Neuronal stem cell (in vitro differentiated cells): ENCODE measurements around the gene BTBD1.
"Not testable (repeated sequence)": the region's sequence is repeated elsewhere in the genome, so short reads cannot be mapped to it uniquely, and the experiment has no call there.

Source experiments
- DNase-seq: peaks from one replicate; pipeline ENCODE4 v3.0.0-alpha.2; 2013; ENCODE audit warnings: low spot score
- H2AFZ ChIP-seq: one replicate; pipeline ENCODE4 v1.6.1; 2013; ENCODE audit warnings: mild to moderate bottlenecking, low read length, inconsistent platforms
- H2AK5ac ChIP-seq: 2 replicates; pipeline ENCODE4 v1.6.1; 2013; ENCODE audit warnings: low read depth, mild to moderate bottlenecking, inconsistent platforms, low read length, moderate library complexity, mixed read lengths
- H2BK120ac ChIP-seq: 2 replicates; pipeline ENCODE4 v1.6.1; 2013; ENCODE audit warnings: low read depth, mild to moderate bottlenecking, inconsistent platforms, low read length, moderate library complexity, mixed read lengths
- H2BK12ac ChIP-seq: one replicate; pipeline ENCODE4 v1.6.1; 2013; ENCODE audit warnings: low read length, inconsistent platforms
- H2BK15ac ChIP-seq: 2 replicates; pipeline ENCODE4 v1.6.1; 2013; ENCODE audit warnings: mild to moderate bottlenecking, low read length, inconsistent platforms, mixed read lengths
- H2BK5ac ChIP-seq: one replicate; pipeline ENCODE4 v1.6.1; 2013; ENCODE audit warnings: inconsistent platforms, mild to moderate bottlenecking, low read length, moderate library complexity
- H3K14ac ChIP-seq: one replicate; pipeline ENCODE4 v1.6.1; 2013; ENCODE audit warnings: low read length, inconsistent platforms
- H3K18ac ChIP-seq: 2 replicates; pipeline ENCODE4 v1.6.1; 2013; ENCODE audit warnings: low read length, inconsistent platforms
- H3K23ac ChIP-seq: 2 replicates; pipeline ENCODE4 v1.6.1; 2013; ENCODE audit warnings: low read depth, mild to moderate bottlenecking, mixed read lengths, low read length, inconsistent platforms; ENCODE audit not compliant: poor library complexity
- H3K27ac ChIP-seq: replicated peaks from 3 replicates; pipeline ENCODE4 v1.5.1; 2013; ENCODE audit warnings: low read length, inconsistent platforms
- H3K27me3 ChIP-seq, 3 experiments: 2 replicates each; pipeline ENCODE4 v1.6.1; 2013; ENCODE audit warnings: low read length in 3 of 3, mild to moderate bottlenecking in 2 of 3, inconsistent platforms in 1 of 3, low read depth in 1 of 3, mixed read lengths in 1 of 3, moderate library complexity in 1 of 3; ENCODE audit not compliant: control insufficient read depth in 3 of 3, insufficient read depth in 3 of 3
- H3K36me3 ChIP-seq, 2 donors: replicated peaks in 1 of 2; 2 replicates each; pipeline ENCODE4 v1.6.1; 2013; ENCODE audit warnings: low read length in 2 of 2; ENCODE audit not compliant: control insufficient read depth in 2 of 2, insufficient read depth in 2 of 2
- H3K4ac ChIP-seq: 2 replicates; pipeline ENCODE4 v1.6.1; 2013; ENCODE audit warnings: inconsistent platforms, mild to moderate bottlenecking, low read length, moderate library complexity
- H3K4me1 ChIP-seq, 2 donors: 1 replicate in 1 of 2; 2 replicates in 1 of 2; pipeline ENCODE4 v1.6.1; 2013; ENCODE audit warnings: low read length in 2 of 2, low read depth in 1 of 2; ENCODE audit not compliant: control insufficient read depth in 2 of 2, insufficient read depth in 1 of 2
- H3K4me2 ChIP-seq: one replicate; pipeline ENCODE4 v1.6.1; 2013; ENCODE audit warnings: mild to moderate bottlenecking, low read length, inconsistent platforms; ENCODE audit not compliant: insufficient read depth, poor library complexity, severe bottlenecking
- H3K4me3 ChIP-seq, 2 donors: 2 replicates each; pipeline ENCODE4 v1.5.1; 2013; ENCODE audit warnings: low read length in 2 of 2, mild to moderate bottlenecking in 2 of 2, inconsistent platforms in 1 of 2, moderate library complexity in 1 of 2
- H3K79me1 ChIP-seq: one replicate; pipeline ENCODE4 v1.6.1; 2013; ENCODE audit warnings: low read depth, mild to moderate bottlenecking, inconsistent platforms, low read length, moderate library complexity
- H3K9ac ChIP-seq: one replicate; pipeline ENCODE4 v1.6.1; 2013; ENCODE audit warnings: mild to moderate bottlenecking, low read depth, low read length, inconsistent platforms; ENCODE audit not compliant: poor library complexity
- H3K9me3 ChIP-seq, 2 donors: replicated peaks in 1 of 2; 2 replicates each; pipeline versions ENCODE3 to v1.6.1; 2013; ENCODE audit warnings: low read length in 2 of 2, mild to moderate bottlenecking in 2 of 2, inconsistent platforms in 1 of 2, low read depth in 1 of 2, mixed read lengths in 1 of 2, moderate library complexity in 1 of 2; ENCODE audit not compliant: control insufficient read depth in 2 of 2, insufficient read depth in 1 of 2
- H4K8ac ChIP-seq: one replicate; pipeline ENCODE4 v1.6.1; 2013; ENCODE audit warnings: low read depth, mild to moderate bottlenecking, inconsistent platforms, low read length, moderate library complexity
- H4K91ac ChIP-seq: one replicate; pipeline ENCODE4 v1.6.1; 2013; ENCODE audit warnings: low read length, low read depth, mild to moderate bottlenecking, inconsistent platforms; ENCODE audit not compliant: poor library complexity
- WGBS, 2 donors: extraction: QIAGEN DNeasy Blood & Tissue Kit; methylation state at CpG; one replicate each; pipeline ENCODE4 v1.1.7; 2013; ENCODE audit warnings: missing lambda C conversion rate in 2 of 2, mixed read lengths in 1 of 2; ENCODE audit not compliant: insufficient read length in 2 of 2, insufficient replicate concordance in 1 of 2; ENCODE audit errors: extremely low coverage in 2 of 2; 5-methylcytosine and 5-hydroxymethylcytosine counted together

BTBD1 gene

DNA sequence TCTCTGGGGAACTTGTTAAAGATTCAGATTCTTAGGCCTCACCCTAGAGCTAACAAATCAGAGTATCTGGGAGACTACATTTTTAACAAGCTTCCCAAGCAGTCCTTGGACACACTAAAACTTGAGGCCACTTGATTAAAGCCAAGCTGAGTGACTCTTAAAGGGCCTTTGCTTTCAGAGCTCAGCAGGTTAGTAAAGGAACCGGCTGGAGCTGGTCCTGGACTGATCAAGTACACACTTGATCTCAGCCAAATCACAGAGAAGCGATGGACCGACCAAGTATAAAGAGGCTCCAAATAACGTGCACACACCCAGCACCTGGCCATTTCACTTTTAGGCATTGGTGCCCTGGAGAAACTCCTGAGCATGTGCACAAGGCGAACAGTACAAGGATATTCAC is 27.5 kb upstream of the BTBD1 start:
- no peaks in the 10 kb centered on the region for H3K36me3 ChIP-seq
- H2AFZ ChIP-seq = peak overlapping the region; percentile 83
- no peak overlapping the region for H3K4ac ChIP-seq
- no peak overlapping the region for H3K18ac ChIP-seq
- H3K14ac ChIP-seq = no peak overlapping the region
- H3K4me2 ChIP-seq = no peak overlapping the region
- no peak overlapping the region for H3K27ac ChIP-seq
- no peak overlapping the region for H2BK5ac ChIP-seq
- H3K9ac ChIP-seq = no peak overlapping the region
- H3K27me3 ChIP-seq = no peaks in the 10 kb centered on the region
- no peaks in the 10 kb centered on the region for H3K79me1 ChIP-seq
- H3K4me1 ChIP-seq = peaks cover 1 to 5% of the 10 kb centered on the region in 2 donors
- no peak overlapping the region for H2AK5ac ChIP-seq
- H4K91ac ChIP-seq = no peak overlapping the region
- H2BK120ac ChIP-seq = no peak overlapping the region
- H3K4me3 ChIP-seq = no peak overlapping the region
- DNase-seq = no peak
- WGBS, 2 donors = no CpG with 5 or more reads among the region's 5 CpGs
- no peak overlapping the region for H3K23ac ChIP-seq
- H2BK12ac ChIP-seq = no peak overlapping the region
- H2BK15ac ChIP-seq = no peak overlapping the region
- peaks cover 0 to 3% of the 10 kb centered on the region in 2 donors for H3K9me3 ChIP-seq
- no peak overlapping the region for H4K8ac ChIP-seq

DNA sequence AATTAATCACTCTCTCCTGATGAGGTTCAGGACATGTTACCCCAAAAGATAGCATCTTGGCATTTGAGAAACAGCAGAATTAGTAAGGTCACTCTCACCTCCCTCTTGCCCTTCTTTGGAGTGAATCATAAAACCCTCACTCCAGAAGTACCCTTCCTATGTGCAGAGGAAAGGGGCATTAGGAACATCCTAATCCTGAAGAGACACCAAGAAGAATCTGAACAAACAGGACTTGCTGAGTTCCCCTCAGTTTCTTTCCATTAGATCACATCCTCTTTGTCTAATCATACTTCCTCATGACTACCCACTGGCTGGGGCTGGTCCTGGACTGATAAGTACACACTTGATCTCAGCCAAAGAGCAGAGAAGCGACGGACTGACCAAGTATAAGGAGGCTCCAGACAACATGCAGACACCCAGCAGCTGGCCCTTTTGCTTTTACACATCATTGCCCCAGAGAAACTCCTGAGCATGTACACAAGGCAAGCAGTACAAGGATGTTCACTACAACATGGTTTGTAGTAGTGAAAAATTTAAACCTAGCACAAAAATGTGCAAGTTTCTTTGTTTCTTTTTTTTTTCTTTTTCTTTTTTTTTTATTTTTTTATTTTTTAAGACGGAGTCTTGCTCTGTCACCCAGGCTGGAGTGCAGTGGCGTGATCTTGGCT is 25.4 kb upstream of the BTBD1 start:
- DNase-seq = no peak
- Histone ChIP-seq H4K91ac (no peak overlapping the region), H2BK5ac (no peak overlapping the region), H4K8ac (no peak overlapping the region), H2BK120ac (no peak overlapping the region), H3K14ac (no peak overlapping the region), H3K4me2 (no peak overlapping the region), H3K18ac (no peak overlapping the region), H2BK15ac (no peak overlapping the region), H2BK12ac (no peak overlapping the region), H2AK5ac (no peak overlapping the region), H3K36me3 (no peaks in the 10 kb centered on the region), H3K4me3 (no peak overlapping the region), H3K27ac (no peak overlapping the region), H3K27me3 (no peaks in the 10 kb centered on the region), H3K23ac (no peak overlapping the region), H3K4ac (no peak overlapping the region), H3K79me1 (no peaks in the 10 kb centered on the region), H3K4me1 (peaks cover 0 to 1% of the 10 kb centered on the region in 2 donors), H3K9me3 (peaks cover 0 to 3% of the 10 kb centered on the region in 2 donors), H2AFZ (peak overlapping the region; percentile 28), H3K9ac (no peak overlapping the region)
- no CpG with 5 or more reads among the region's 4 CpGs for WGBS, 2 donors

GRCh38 chr15:83091965-83092308 is 24.9 kb upstream of the BTBD1 start:
- not testable (repeated sequence) for H3K14ac ChIP-seq, H2BK120ac ChIP-seq, H3K79me1 ChIP-seq, H4K91ac ChIP-seq, H3K23ac ChIP-seq, H2AK5ac ChIP-seq, H3K4me2 ChIP-seq, H3K4me1 ChIP-seq, H4K8ac ChIP-seq, H2AFZ ChIP-seq, H3K18ac ChIP-seq, H3K4ac ChIP-seq, H3K9me3 ChIP-seq, H3K9ac ChIP-seq, H3K27ac ChIP-seq, DNase-seq, H3K36me3 ChIP-seq, H3K27me3 ChIP-seq, H2BK15ac ChIP-seq, H2BK12ac ChIP-seq, H3K4me3 ChIP-seq, H2BK5ac ChIP-seq
- WGBS, 2 donors = no CpG with 5 or more reads among the region's 3 CpGs

DNA sequence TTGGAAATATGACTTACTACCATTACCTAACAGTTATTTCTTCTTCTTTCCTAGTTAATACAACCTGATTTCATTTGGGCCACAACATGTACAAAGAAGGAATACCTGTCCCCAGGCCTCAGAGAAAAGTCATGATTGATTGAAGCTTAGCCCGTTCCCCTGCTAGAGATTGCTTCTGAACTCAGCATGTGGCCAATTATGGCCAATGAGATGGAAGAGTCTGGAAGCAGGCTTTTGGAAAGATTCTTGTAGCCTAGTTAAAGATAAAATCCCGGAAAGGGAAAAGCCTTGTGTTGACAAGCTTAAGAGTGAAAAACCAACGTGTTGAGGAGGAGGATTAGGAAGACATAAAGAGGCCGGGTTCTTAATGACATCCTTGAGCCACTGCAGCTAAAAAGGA is 23.4 kb upstream of the BTBD1 start:
- peaks cover 0 to 1% of the 10 kb centered on the region in 2 donors for H3K4me1 ChIP-seq
- H4K91ac ChIP-seq = no peak overlapping the region
- no peak overlapping the region for H2BK15ac ChIP-seq
- H3K14ac ChIP-seq = no peak overlapping the region
- WGBS, 2 donors = no CpG with 5 or more reads among the region's 4 CpGs
- no peak overlapping the region for H2AFZ ChIP-seq
- no peaks in the 10 kb centered on the region for H3K36me3 ChIP-seq
- H3K18ac ChIP-seq = no peak overlapping the region
- H2AK5ac ChIP-seq = no peak overlapping the region
- H3K27ac ChIP-seq = peak overlapping the region; percentile 10
- no peak overlapping the region for H2BK120ac ChIP-seq
- DNase-seq = no peak
- no peaks in the 10 kb centered on the region for H3K27me3 ChIP-seq
- H3K4me3 ChIP-seq = no peak overlapping the region
- no peak overlapping the region for H3K9ac ChIP-seq
- H2BK12ac ChIP-seq = no peak overlapping the region
- no peak overlapping the region for H2BK5ac ChIP-seq
- no peaks in the 10 kb centered on the region for H3K79me1 ChIP-seq
- no peak overlapping the region for H3K23ac ChIP-seq
- H3K9me3 ChIP-seq = no peaks in the 10 kb centered on the region
- no peak overlapping the region for H3K4me2 ChIP-seq
- H4K8ac ChIP-seq = no peak overlapping the region
- no peak overlapping the region for H3K4ac ChIP-seq
